ENCODE results near the gene TNC.

TNC gene

GRCh38 chr9:115111874-115112273 lies 6.1 kb downstream of the TNC start:
- H4K91ac ChIP-seq (ENCODE audit: low read length): no peak overlapping the region
- H2BK120ac ChIP-seq (ENCODE audit: low read depth, low read length): no peak overlapping the region
- H4K8ac ChIP-seq (ENCODE audit: low read length): no peak overlapping the region

GRCh38 chr9:115109486-115109885 lies 8.5 kb downstream of the TNC start:
- Histone ChIP-seq H4K8ac (ENCODE audit: low read length) (no peak overlapping the region), H2BK15ac (ENCODE audit: low read depth, poor library complexity, severe bottlenecking) (no peak overlapping the region), H3K18ac (ENCODE audit: low read depth in 1 of 2, low read length in 2 of 2) (no peak overlapping the region), H3K4me1 (ENCODE audit: control insufficient read depth, insufficient read depth, low read depth, low read length) (peaks cover 5% of the 10 kb centered on the region), H2BK12ac (ENCODE audit: low read length in 2 of 2) (no peak overlapping the region), H3K36me3 (ENCODE audit: control insufficient read depth in 1 of 2, insufficient read depth in 2 of 2, low read depth in 1 of 2, low read length in 2 of 2) (peaks cover 4 to 46% of the 10 kb centered on the region in 2 experiments), H3K23ac (ENCODE audit: low read length in 2 of 2) (no peak overlapping the region), H3K4me3 (ENCODE audit: insufficient read depth in 1 of 2, low read depth in 1 of 2, low read length in 2 of 2) (no peak overlapping the region), H3K27ac (ENCODE audit: low read length, poor library complexity, severe bottlenecking) (peak overlapping the region; percentile 59), H4K91ac (ENCODE audit: low read length) (no peak overlapping the region), H2BK5ac (ENCODE audit: low read depth, low read length, poor library complexity, severe bottlenecking) (no peak overlapping the region), H3K79me1 (replicated peaks; ENCODE audit: low read length, poor library complexity, severe bottlenecking) (peaks cover 8% of the 10 kb centered on the region), H2AFZ (ENCODE audit: low read depth, low read length) (no peak overlapping the region), H3K14ac (ENCODE audit: low read length in 2 of 2) (no peak overlapping the region), H3K27me3 (ENCODE audit: control insufficient read depth in 1 of 2, insufficient read depth in 1 of 2, low read length in 2 of 2) (no peaks in the 10 kb centered on the region), H2BK120ac (ENCODE audit: low read depth, low read length) (no peak overlapping the region), H3K9ac (ENCODE audit: low read length) (no peak overlapping the region), H3K9me3 (ENCODE audit: control insufficient read depth, low read length) (no peaks in the 10 kb centered on the region), H2AK5ac (ENCODE audit: low read length, severe bottlenecking) (no peak overlapping the region), H3K4ac (ENCODE audit: low read depth in 1 of 2, low read length in 2 of 2) (no peak overlapping the region), H3K4me2 (ENCODE audit: low read length, poor library complexity, severe bottlenecking) (no peak overlapping the region)
- peak; percentile 58 for DNase-seq
- 60% methylated on average over 1 of the region's 1 CpG for WGBS

More at GRCh38 chr9:115111874-115112273, 6.1 kb downstream of the TNC start:
- Histone ChIP-seq H3K36me3 (ENCODE audit: control insufficient read depth in 1 of 2, insufficient read depth in 2 of 2, low read depth in 1 of 2, low read length in 2 of 2) (peaks cover 4 to 54% of the 10 kb centered on the region in 2 experiments), H3K4me3 (ENCODE audit: insufficient read depth in 1 of 2, low read depth in 1 of 2, low read length in 2 of 2) (no peak overlapping the region), H3K27ac (ENCODE audit: low read length, poor library complexity, severe bottlenecking) (no peak overlapping the region), H3K18ac (ENCODE audit: low read depth in 1 of 2, low read length in 2 of 2) (no peak overlapping the region), H3K14ac (ENCODE audit: low read length in 2 of 2) (no peak overlapping the region), H3K4ac (ENCODE audit: low read depth in 1 of 2, low read length in 2 of 2) (no peak overlapping the region), H2BK15ac (ENCODE audit: low read depth, poor library complexity, severe bottlenecking) (no peak overlapping the region), H3K4me1 (ENCODE audit: control insufficient read depth, insufficient read depth, low read depth, low read length) (peaks cover 4% of the 10 kb centered on the region), H3K9ac (ENCODE audit: low read length) (no peak overlapping the region), H2AK5ac (ENCODE audit: low read length, severe bottlenecking) (no peak overlapping the region), H3K23ac (ENCODE audit: low read length in 2 of 2) (no peak overlapping the region), H3K79me1 (replicated peaks; ENCODE audit: low read length, poor library complexity, severe bottlenecking) (peaks cover 8% of the 10 kb centered on the region), H3K9me3 (ENCODE audit: control insufficient read depth, low read length) (no peaks in the 10 kb centered on the region), H3K27me3 (ENCODE audit: control insufficient read depth in 1 of 2, insufficient read depth in 1 of 2, low read length in 2 of 2) (no peaks in the 10 kb centered on the region), H2BK5ac (ENCODE audit: low read depth, low read length, poor library complexity, severe bottlenecking) (no peak overlapping the region), H2AFZ (ENCODE audit: low read depth, low read length) (no peak overlapping the region), H2BK12ac (ENCODE audit: low read length in 2 of 2) (no peak overlapping the region), H3K4me2 (ENCODE audit: low read length, poor library complexity, severe bottlenecking) (no peak overlapping the region)
- no peak for DNase-seq
- 97% methylated on average over 4 of the region's 4 CpGs for WGBS

- peaks cover 3 to 30% of the 10 kb centered on the region in 2 experiments for H3K36me3 ChIP-seq (ENCODE audit: control insufficient read depth in 1 of 2, insufficient read depth in 2 of 2, low read depth in 1 of 2, low read length in 2 of 2)
- H2BK5ac ChIP-seq (ENCODE audit: low read depth, low read length, poor library complexity, severe bottlenecking): no peak overlapping the region
- H3K4me2 ChIP-seq (ENCODE audit: low read length, poor library complexity, severe bottlenecking): no peak overlapping the region
- H2BK12ac ChIP-seq (ENCODE audit: low read length in 2 of 2): no peak overlapping the region
- H3K9ac ChIP-seq (ENCODE audit: low read length): no peak overlapping the region
- H2BK120ac ChIP-seq (ENCODE audit: low read depth, low read length): no peak overlapping the region
- H3K9me3 ChIP-seq (ENCODE audit: control insufficient read depth, low read length): no peaks in the 10 kb centered on the region
- WGBS: 95% methylated on average over 2 of the region's 2 CpGs
- no peak overlapping the region for H3K4ac ChIP-seq (ENCODE audit: low read depth in 1 of 2, low read length in 2 of 2)
- H3K14ac ChIP-seq (ENCODE audit: low read length in 2 of 2): no peak overlapping the region
- H4K91ac ChIP-seq (ENCODE audit: low read length): no peak overlapping the region
- no peak overlapping the region for H2AK5ac ChIP-seq (ENCODE audit: low read length, severe bottlenecking)
- no peak overlapping the region for H3K27ac ChIP-seq (ENCODE audit: low read length, poor library complexity, severe bottlenecking)
- H2AFZ ChIP-seq (ENCODE audit: low read depth, low read length): no peak overlapping the region
- no peak overlapping the region for H3K4me3 ChIP-seq (ENCODE audit: insufficient read depth in 1 of 2, low read depth in 1 of 2, low read length in 2 of 2)
- H3K23ac ChIP-seq (ENCODE audit: low read length in 2 of 2): no peak overlapping the region
- no peak overlapping the region for H4K8ac ChIP-seq (ENCODE audit: low read length)
- H3K18ac ChIP-seq (ENCODE audit: low read depth in 1 of 2, low read length in 2 of 2): no peak overlapping the region
- H3K79me1 ChIP-seq (replicated peaks; ENCODE audit: low read length, poor library complexity, severe bottlenecking): peaks cover 10% of the 10 kb centered on the region
- no peak overlapping the region for H2BK15ac ChIP-seq (ENCODE audit: low read depth, poor library complexity, severe bottlenecking)
- no peaks in the 10 kb centered on the region for H3K27me3 ChIP-seq (ENCODE audit: control insufficient read depth in 1 of 2, insufficient read depth in 1 of 2, low read length in 2 of 2)
- no peak for DNase-seq
- H3K4me1 ChIP-seq (ENCODE audit: control insufficient read depth, insufficient read depth, low read depth, low read length): peaks cover 5% of the 10 kb centered on the region
Measured at GRCh38 chr9:115107701-115108100, 10.3 kb downstream of the TNC start.

- Histone ChIP-seq H3K14ac (ENCODE audit: low read length in 2 of 2) (no peak overlapping the region), H2BK12ac (ENCODE audit: low read length in 2 of 2) (no peak overlapping the region), H3K23ac (ENCODE audit: low read length in 2 of 2) (no peak overlapping the region), H4K91ac (ENCODE audit: low read length) (no peak overlapping the region), H3K9ac (ENCODE audit: low read length) (peak overlapping the region; percentile 7), H3K27ac (ENCODE audit: low read length, poor library complexity, severe bottlenecking) (no peak overlapping the region), H2AK5ac (ENCODE audit: low read length, severe bottlenecking) (no peak overlapping the region), H3K36me3 (ENCODE audit: control insufficient read depth in 1 of 2, insufficient read depth in 2 of 2, low read depth in 1 of 2, low read length in 2 of 2) (peaks cover 0 to 24% of the 10 kb centered on the region in 2 experiments), H3K4me3 (ENCODE audit: insufficient read depth in 1 of 2, low read depth in 1 of 2, low read length in 2 of 2) (peak overlapping the region in 1 of 2 experiments; percentile 10), H3K18ac (ENCODE audit: low read depth in 1 of 2, low read length in 2 of 2) (no peak overlapping the region), H3K4ac (ENCODE audit: low read depth in 1 of 2, low read length in 2 of 2) (no peak overlapping the region), H3K4me1 (ENCODE audit: control insufficient read depth, insufficient read depth, low read depth, low read length) (peaks cover 5% of the 10 kb centered on the region), H3K9me3 (ENCODE audit: control insufficient read depth, low read length) (no peaks in the 10 kb centered on the region), H2BK15ac (ENCODE audit: low read depth, poor library complexity, severe bottlenecking) (no peak overlapping the region), H3K79me1 (replicated peaks; ENCODE audit: low read length, poor library complexity, severe bottlenecking) (peaks cover 10% of the 10 kb centered on the region), H2BK5ac (ENCODE audit: low read depth, low read length, poor library complexity, severe bottlenecking) (no peak overlapping the region), H3K27me3 (ENCODE audit: control insufficient read depth in 1 of 2, insufficient read depth in 1 of 2, low read length in 2 of 2) (no peaks in the 10 kb centered on the region), H3K4me2 (ENCODE audit: low read length, poor library complexity, severe bottlenecking) (no peak overlapping the region), H2AFZ (ENCODE audit: low read depth, low read length) (no peak overlapping the region), H4K8ac (ENCODE audit: low read length) (no peak overlapping the region), H2BK120ac (ENCODE audit: low read depth, low read length) (no peak overlapping the region)
- DNase-seq: peak; percentile 19
- 60% methylated on average over 1 of the region's 2 CpGs for WGBS
Measured at GRCh38 chr9:115106642-115107041, 11.3 kb downstream of the TNC start.
